Loucy (cell line): ENCODE results near the gene UNC5C.

ENCODE experiments used
- H2AFZ ChIP-seq: fragments of 200-600 bp; sonication (generic); 2 replicates; pipeline ENCODE4 v1.6.0; 2016; ENCODE audit warnings: antibody characterized with exemption, mild to moderate bottlenecking, low read length, moderate library complexity
- H3F3A ChIP-seq: fragments of 200-600 bp; 2 replicates; pipeline ENCODE4 v1.6.0; 2016; ENCODE audit warnings: antibody characterized with exemption, low read depth, mild to moderate bottlenecking
- H3K27me3 ChIP-seq: fragments of 200-600 bp; sonication (generic); 2 replicates; pipeline ENCODE4 v1.6.1; 2014; ENCODE audit warnings: low read length, mild to moderate bottlenecking; ENCODE audit not compliant: insufficient read depth, poor library complexity, severe bottlenecking
- H3K36me3 ChIP-seq: fragments of 200-600 bp; sonication (generic); 2 replicates; pipeline ENCODE4 v1.6.1; 2016; ENCODE audit warnings: low read length; ENCODE audit not compliant: insufficient read depth
- H3K4me1 ChIP-seq: fragments of 200-600 bp; sonication (generic); 2 replicates; pipeline ENCODE4 v1.5.1; 2014; ENCODE audit warnings: low read length, mild to moderate bottlenecking; ENCODE audit not compliant: insufficient read depth, poor library complexity, severe bottlenecking
- H3K4me2 ChIP-seq: fragments of 200-600 bp; sonication (generic); 2 replicates; pipeline ENCODE4 v1.6.0; 2014; ENCODE audit warnings: antibody characterized with exemption, low read length, low read depth, mild to moderate bottlenecking; ENCODE audit not compliant: poor library complexity, severe bottlenecking
- H3K4me3 ChIP-seq: fragments of 200-600 bp; sonication (generic); 2 replicates; pipeline ENCODE4 v1.5.1; 2014; ENCODE audit warnings: low read length, mild to moderate bottlenecking, mixed read lengths; ENCODE audit not compliant: poor library complexity, severe bottlenecking
- H3K79me2 ChIP-seq: fragments of 200-600 bp; sonication (generic); 2 replicates; pipeline ENCODE4 v1.6.1; 2014; ENCODE audit warnings: low read length; ENCODE audit not compliant: insufficient read depth
- H3K9ac ChIP-seq: fragments of 200-600 bp; sonication (generic); 2 replicates; pipeline ENCODE4 v1.6.0; 2014; ENCODE audit warnings: mild to moderate bottlenecking, low read depth, low read length, moderate library complexity; ENCODE audit not compliant: poor library complexity, severe bottlenecking
- H3K9me2 ChIP-seq: fragments of 200-600 bp; sonication (generic); replicated peaks from 2 replicates; pipeline ENCODE4 v1.6.1; 2016; ENCODE audit warnings: low read depth, low read length, mixed read lengths
- H3K9me3 ChIP-seq: fragments of 200-600 bp; sonication (generic); 2 replicates; pipeline ENCODE4 v1.6.1; 2014; ENCODE audit warnings: mild to moderate bottlenecking, antibody characterized with exemption, low read length, low read depth; ENCODE audit not compliant: insufficient read depth
- H4K20me1 ChIP-seq: fragments of 200-600 bp; sonication (generic); 2 replicates; pipeline ENCODE4 v1.6.0; 2014; ENCODE audit warnings: antibody characterized with exemption, low read length, mild to moderate bottlenecking; ENCODE audit not compliant: insufficient read depth, poor library complexity, severe bottlenecking
- EZH2phosphoT487 ChIP-seq: fragments of 200-600 bp; IDR thresholded peaks from 2 replicates; pipeline ENCODE4 v1.6.1; 2018; ENCODE audit warnings: antibody characterized with exemption, mild to moderate bottlenecking, moderate library complexity, borderline replicate concordance
- TF ChIP-seq, protein P1 (sequence below): fragments of 200-600 bp; sonication (generic); conservative IDR thresholded peaks from 2 replicates; pipeline ENCODE4 v1.5.1; 2014; ENCODE audit warnings: mild to moderate bottlenecking, antibody characterized with exemption, low read length

UNC5C gene

DNA sequence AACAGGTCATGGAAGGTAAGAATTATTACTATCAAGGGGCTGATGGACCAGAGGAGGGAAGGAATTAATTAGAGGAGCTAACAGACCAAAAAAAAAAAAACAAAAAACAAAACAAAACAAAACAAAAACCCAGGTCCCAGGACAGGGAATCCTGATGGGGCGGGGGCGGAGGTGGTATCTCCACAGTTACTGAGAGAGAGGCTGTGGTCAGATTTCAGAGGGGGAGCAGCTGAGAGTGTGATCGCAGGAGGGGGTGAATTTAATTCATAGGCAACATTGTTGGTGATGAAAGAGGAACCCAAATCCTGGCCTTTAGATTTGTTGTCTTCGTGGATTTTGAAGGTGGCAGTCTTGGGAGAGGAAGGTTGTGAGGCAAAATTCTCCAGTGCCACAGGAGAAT is 389.4 kb downstream of the UNC5C start:
- Histone ChIP-seq H3K9me2 (no peaks in the 10 kb centered on the region), H3K36me3 (no peaks in the 10 kb centered on the region), H3K27me3 (no peaks in the 10 kb centered on the region), H3F3A (no peaks in the 10 kb centered on the region), H2AFZ (no peak overlapping the region), H3K4me2 (no peak overlapping the region), H3K9me3 (no peaks in the 10 kb centered on the region), H4K20me1 (no peaks in the 10 kb centered on the region), H3K4me3 (no peak overlapping the region), H3K9ac (no peak overlapping the region), H3K79me2 (no peaks in the 10 kb centered on the region), H3K4me1 (peaks cover 13% of the 10 kb centered on the region)
- TF ChIP-seq, protein P1, sequence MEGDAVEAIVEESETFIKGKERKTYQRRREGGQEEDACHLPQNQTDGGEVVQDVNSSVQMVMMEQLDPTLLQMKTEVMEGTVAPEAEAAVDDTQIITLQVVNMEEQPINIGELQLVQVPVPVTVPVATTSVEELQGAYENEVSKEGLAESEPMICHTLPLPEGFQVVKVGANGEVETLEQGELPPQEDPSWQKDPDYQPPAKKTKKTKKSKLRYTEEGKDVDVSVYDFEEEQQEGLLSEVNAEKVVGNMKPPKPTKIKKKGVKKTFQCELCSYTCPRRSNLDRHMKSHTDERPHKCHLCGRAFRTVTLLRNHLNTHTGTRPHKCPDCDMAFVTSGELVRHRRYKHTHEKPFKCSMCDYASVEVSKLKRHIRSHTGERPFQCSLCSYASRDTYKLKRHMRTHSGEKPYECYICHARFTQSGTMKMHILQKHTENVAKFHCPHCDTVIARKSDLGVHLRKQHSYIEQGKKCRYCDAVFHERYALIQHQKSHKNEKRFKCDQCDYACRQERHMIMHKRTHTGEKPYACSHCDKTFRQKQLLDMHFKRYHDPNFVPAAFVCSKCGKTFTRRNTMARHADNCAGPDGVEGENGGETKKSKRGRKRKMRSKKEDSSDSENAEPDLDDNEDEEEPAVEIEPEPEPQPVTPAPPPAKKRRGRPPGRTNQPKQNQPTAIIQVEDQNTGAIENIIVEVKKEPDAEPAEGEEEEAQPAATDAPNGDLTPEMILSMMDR = no peak
- no peak for TF ChIP-seq EZH2phosphoT487

DNA sequence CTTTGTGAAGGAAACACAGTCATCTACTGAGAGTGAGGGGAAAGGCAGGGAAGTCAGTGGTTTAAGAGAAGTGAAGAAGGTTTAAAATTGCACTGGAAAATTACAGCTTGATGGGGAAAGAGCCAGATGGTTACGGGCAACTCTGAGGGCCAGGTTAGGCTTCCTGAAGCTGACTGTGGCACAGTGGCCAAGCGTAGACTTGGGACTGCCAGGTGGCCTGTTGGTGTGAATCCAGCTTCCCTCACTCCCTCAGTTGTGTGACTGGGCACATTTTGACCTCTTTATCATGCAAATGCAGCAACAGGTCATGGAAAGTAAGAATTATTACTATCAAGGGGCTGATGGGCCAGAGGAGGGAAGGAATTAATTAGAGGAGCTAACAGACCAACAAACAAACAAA is 390.1 kb downstream of the UNC5C start:
- Histone ChIP-seq H3K4me3 (no peak overlapping the region), H4K20me1 (no peaks in the 10 kb centered on the region), H3K9ac (no peak overlapping the region), H2AFZ (no peak overlapping the region), H3K9me2 (no peaks in the 10 kb centered on the region), H3K4me1 (peaks cover 13% of the 10 kb centered on the region), H3K79me2 (no peaks in the 10 kb centered on the region), H3K4me2 (no peak overlapping the region), H3K36me3 (no peaks in the 10 kb centered on the region), H3K9me3 (no peaks in the 10 kb centered on the region), H3F3A (no peaks in the 10 kb centered on the region), H3K27me3 (no peaks in the 10 kb centered on the region)
- TF ChIP-seq EZH2phosphoT487 = no peak
- TF ChIP-seq, protein P1 = no peak

DNA sequence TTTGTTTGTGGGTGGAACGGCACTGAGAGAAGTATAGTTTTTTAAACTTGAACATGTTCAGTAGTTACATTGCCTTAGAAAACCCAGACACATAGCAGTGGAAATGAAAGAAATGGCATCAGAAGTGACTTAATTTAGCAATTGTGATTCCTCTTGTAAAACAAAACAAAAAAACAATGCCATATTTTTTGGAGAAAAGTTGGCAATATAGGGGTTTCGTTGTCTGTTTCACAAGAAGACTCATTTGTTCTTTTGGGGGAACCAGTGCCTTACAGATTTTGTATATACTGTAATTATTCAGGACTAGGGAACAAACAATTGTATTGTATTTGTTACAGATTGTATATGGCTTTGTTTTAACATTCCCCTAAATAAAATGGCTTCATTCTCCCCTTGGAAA is 390.7 kb downstream of the UNC5C start:
- H3K4me2 ChIP-seq = no peak overlapping the region
- no peaks in the 10 kb centered on the region for H3K9me2 ChIP-seq
- H3K36me3 ChIP-seq = no peaks in the 10 kb centered on the region
- no peaks in the 10 kb centered on the region for H3K79me2 ChIP-seq
- H3K4me1 ChIP-seq = peaks cover 13% of the 10 kb centered on the region
- no peak overlapping the region for H2AFZ ChIP-seq
- no peak overlapping the region for H3K4me3 ChIP-seq
- no peaks in the 10 kb centered on the region for H3F3A ChIP-seq
- no peak overlapping the region for H3K9ac ChIP-seq
- no peaks in the 10 kb centered on the region for H4K20me1 ChIP-seq
- no peaks in the 10 kb centered on the region for H3K27me3 ChIP-seq
- TF ChIP-seq EZH2phosphoT487 = no peak
- TF ChIP-seq, protein P1 = no peak
- no peaks in the 10 kb centered on the region for H3K9me3 ChIP-seq
